GM23338 (cell line): ENCODE measurements around the gene SMCO2. TPM values are rescaled to one million over a fixed set of nuclear protein-coding genes. Genes with fewer than 3 reads are reported as not detected.

ENCODE experiments used
- ATAC-seq: fragments of 200-7000 bp; cut with Tn5 transposase; 3 replicates; pipeline ENCODE4 v1.9.1; 2020
- DNase-seq: peaks from one replicate; pipeline ENCODE4 v3.0.0-alpha.2; 2015; ENCODE audit warnings: low spot score
- H2AFZ ChIP-seq: fragments of 200-600 bp; sonication (generic); 2 replicates; pipeline ENCODE4 v1.8.0; 2016; ENCODE audit warnings: antibody characterized with exemption, mild to moderate bottlenecking, moderate library complexity
- H3F3A ChIP-seq: fragments of 200-600 bp; sonication (generic); replicated peaks from 2 replicates; pipeline ENCODE4 v1.8.0; 2017; ENCODE audit warnings: antibody characterized with exemption, mixed run types, low read depth
- H3K27ac ChIP-seq: fragments of 200-600 bp; sonication (generic); 2 replicates; pipeline ENCODE4 v1.6.1; 2016; ENCODE audit warnings: low read depth
- H3K27me3 ChIP-seq: fragments of 200-600 bp; sonication (generic); 2 replicates; pipeline ENCODE4 v1.8.0; 2016; ENCODE audit warnings: mild to moderate bottlenecking, mixed run types, moderate library complexity; ENCODE audit not compliant: insufficient read depth
- H3K36me3 ChIP-seq: fragments of 200-600 bp; sonication (generic); 2 replicates; pipeline ENCODE4 v1.8.0; 2016; ENCODE audit warnings: mild to moderate bottlenecking; ENCODE audit not compliant: insufficient read depth
- H3K4me1 ChIP-seq: fragments of 200-600 bp; sonication (generic); 2 replicates; pipeline ENCODE4 v1.8.0; 2016; ENCODE audit warnings: mild to moderate bottlenecking, moderate library complexity; ENCODE audit not compliant: insufficient read depth
- H3K4me2 ChIP-seq: fragments of 200-600 bp; sonication (generic); 2 replicates; pipeline ENCODE4 v1.7.1; 2017; ENCODE audit warnings: mixed run types
- H3K4me3 ChIP-seq: fragments of 200-600 bp; sonication (generic); 2 replicates; pipeline ENCODE4 v1.6.1; 2016; ENCODE audit warnings: mixed run types
- H3K79me2 ChIP-seq: fragments of 200-600 bp; sonication (generic); replicated peaks from 2 replicates; pipeline ENCODE4 v1.8.0; 2017; ENCODE audit warnings: mild to moderate bottlenecking; ENCODE audit not compliant: insufficient read depth
- H3K9me2 ChIP-seq: fragments of 200-600 bp; sonication (generic); 2 replicates; pipeline ENCODE4 v1.8.0; 2017; ENCODE audit not compliant: insufficient read depth
- H4K20me1 ChIP-seq: fragments of 200-600 bp; sonication (generic); replicated peaks from 2 replicates; pipeline ENCODE4 v1.8.0; 2017; ENCODE audit warnings: mild to moderate bottlenecking; ENCODE audit not compliant: insufficient read depth
- H3K27ac Mint-ChIP-seq: 2 replicates; pipeline ENCODE4 v1.8.0; 2020; ENCODE audit warnings: inconsistent platforms, mild to moderate bottlenecking, moderate library complexity, mixed read lengths
- H3K27me3 Mint-ChIP-seq: 3 replicates; pipeline ENCODE4 v1.8.0; 2022; ENCODE audit warnings: low read depth, mild to moderate bottlenecking, moderate library complexity, mixed read lengths, inconsistent platforms; ENCODE audit not compliant: insufficient read depth, poor library complexity
- H3K36me3 Mint-ChIP-seq: 3 replicates; pipeline ENCODE4 v1.8.0; 2021; ENCODE audit warnings: low read depth, mild to moderate bottlenecking, inconsistent platforms, moderate library complexity, mixed read lengths
- H3K4me1 Mint-ChIP-seq: 3 replicates; pipeline ENCODE4 v1.8.0; 2020; ENCODE audit warnings: mild to moderate bottlenecking, inconsistent platforms, mixed read lengths
- H3K4me3 Mint-ChIP-seq: 3 replicates; pipeline ENCODE4 v1.8.0; 2021; ENCODE audit warnings: moderate library complexity, mild to moderate bottlenecking, inconsistent platforms, mixed read lengths
- H3K9me3 Mint-ChIP-seq: 3 replicates; pipeline ENCODE4 v1.8.0; 2020; ENCODE audit warnings: moderate library complexity, mild to moderate bottlenecking, inconsistent platforms, mixed read lengths
- CREB1 ChIP-seq: fragments of 250-450 bp; sonication (Bioruptor Pico); IDR thresholded peaks from 2 replicates; pipeline ENCODE4 v1.5.0; 2020; ENCODE audit warnings: low read depth, mild to moderate bottlenecking, moderate library complexity
- EZH2 ChIP-seq: fragments of 200-600 bp; sonication (generic); IDR thresholded peaks from one replicate; pipeline ENCODE4 v1.8.0; 2017; ENCODE audit warnings: antibody characterized with exemption, mild to moderate bottlenecking, low read depth; ENCODE audit not compliant: unreplicated experiment
- JUNB ChIP-seq: IDR thresholded peaks from one replicate; pipeline ENCODE4 v1.6.1; 2016; ENCODE audit warnings: antibody characterized with exemption; ENCODE audit not compliant: unreplicated experiment
- NANOG ChIP-seq: IDR thresholded peaks from 2 replicates; pipeline ENCODE4 v1.6.1; 2016; ENCODE audit warnings: antibody characterized with exemption, borderline replicate concordance
- POLR2AphosphoS5 ChIP-seq: IDR thresholded peaks from 2 replicates; pipeline ENCODE4 v1.6.1; 2016; ENCODE audit warnings: antibody characterized with exemption, low read depth
- ZNF114 ChIP-seq: fragments of 250-450 bp; sonication (Bioruptor Pico); IDR thresholded peaks from 2 replicates; pipeline ENCODE4 v1.5.0; 2020; ENCODE audit warnings: mild to moderate bottlenecking, moderate library complexity
- ZNF331 ChIP-seq: fragments of 250-450 bp; sonication (Bioruptor Pico); IDR thresholded peaks from 2 replicates; pipeline ENCODE4 v1.5.0; 2020; ENCODE audit warnings: low read depth, mild to moderate bottlenecking, moderate library complexity
- polyA plus RNA-seq: library from polyadenylated mRNA; unstranded; fragments of >200 nt; fragmentation: Nextera tagmentation; extraction: Ambion mirVana; gene quantifications from 2 replicates; pipeline ENCODE4 v1.2.1, GENCODE V29; 2016
- total RNA-seq: library from RNA; depleted of rRNA; stranded (reverse); fragments of >200 nt; shearing (Covaris generic); gene quantifications from 2 replicates; pipeline ENCODE4 v1.2.3, GENCODE V29; 2014
- TF ChIP-seq, protein P1 (sequence below): fragments of 250-450 bp; sonication (Bioruptor Pico); IDR thresholded peaks from 2 replicates; pipeline ENCODE4 v1.5.0; 2020; ENCODE audit warnings: mild to moderate bottlenecking, moderate library complexity
- TF ChIP-seq, protein P2 (sequence below): IDR thresholded peaks from 2 replicates; pipeline ENCODE4 v1.6.1; 2016; ENCODE audit warnings: antibody characterized with exemption
- TF ChIP-seq, protein P3 (sequence below), 2 experiments: fragments of 200-600 bp in 1 of 2; sonication (generic) in 1 of 2; conservative IDR thresholded peaks; 2 replicates each; pipeline versions ENCODE4 v1.5.1 to v1.6.1; 2016 to 2017; ENCODE audit warnings: antibody characterized with exemption in 2 of 2, low read depth in 2 of 2, mild to moderate bottlenecking in 2 of 2, moderate library complexity in 1 of 2

SMCO2 gene
- total and polyA plus RNA-seq, 2 experiments from 2014 or later, result 0.86 TPM; not detected in 1

DNA sequence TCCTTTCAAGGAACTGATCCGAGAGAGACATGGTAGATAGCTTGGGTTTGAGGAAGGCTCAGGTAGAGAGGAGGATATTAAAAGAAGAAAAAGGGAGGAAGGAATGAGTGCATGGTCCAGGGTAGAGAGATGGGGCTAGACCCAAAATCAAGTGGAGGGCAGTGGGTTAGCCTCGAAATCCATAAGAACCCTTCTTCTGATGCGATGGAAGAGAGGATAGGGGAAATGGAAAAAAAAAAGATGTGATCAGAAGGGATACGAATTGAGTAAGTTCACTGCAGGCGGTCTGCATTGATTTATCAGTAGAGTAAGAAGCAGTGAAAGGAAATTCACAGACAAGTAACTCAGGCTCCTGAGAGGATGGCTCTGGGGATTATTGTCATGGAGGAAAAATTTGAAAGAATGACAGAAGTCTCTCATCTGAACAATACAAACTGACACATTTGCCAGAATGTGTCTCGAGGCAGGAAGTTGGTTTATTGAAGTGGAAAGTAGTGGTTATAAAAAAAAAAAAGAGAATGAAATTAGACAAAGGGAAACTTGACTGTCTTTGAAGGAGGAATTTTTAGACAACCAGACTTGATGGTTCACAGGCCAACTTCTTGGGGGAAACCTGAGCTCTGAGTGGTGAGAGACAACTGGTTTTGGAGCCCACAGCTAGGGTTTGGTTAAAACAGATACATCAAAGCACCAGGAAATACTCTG, 87.7 kb downstream of the SMCO2 start (continued):
- TF ChIP-seq, protein P1, sequence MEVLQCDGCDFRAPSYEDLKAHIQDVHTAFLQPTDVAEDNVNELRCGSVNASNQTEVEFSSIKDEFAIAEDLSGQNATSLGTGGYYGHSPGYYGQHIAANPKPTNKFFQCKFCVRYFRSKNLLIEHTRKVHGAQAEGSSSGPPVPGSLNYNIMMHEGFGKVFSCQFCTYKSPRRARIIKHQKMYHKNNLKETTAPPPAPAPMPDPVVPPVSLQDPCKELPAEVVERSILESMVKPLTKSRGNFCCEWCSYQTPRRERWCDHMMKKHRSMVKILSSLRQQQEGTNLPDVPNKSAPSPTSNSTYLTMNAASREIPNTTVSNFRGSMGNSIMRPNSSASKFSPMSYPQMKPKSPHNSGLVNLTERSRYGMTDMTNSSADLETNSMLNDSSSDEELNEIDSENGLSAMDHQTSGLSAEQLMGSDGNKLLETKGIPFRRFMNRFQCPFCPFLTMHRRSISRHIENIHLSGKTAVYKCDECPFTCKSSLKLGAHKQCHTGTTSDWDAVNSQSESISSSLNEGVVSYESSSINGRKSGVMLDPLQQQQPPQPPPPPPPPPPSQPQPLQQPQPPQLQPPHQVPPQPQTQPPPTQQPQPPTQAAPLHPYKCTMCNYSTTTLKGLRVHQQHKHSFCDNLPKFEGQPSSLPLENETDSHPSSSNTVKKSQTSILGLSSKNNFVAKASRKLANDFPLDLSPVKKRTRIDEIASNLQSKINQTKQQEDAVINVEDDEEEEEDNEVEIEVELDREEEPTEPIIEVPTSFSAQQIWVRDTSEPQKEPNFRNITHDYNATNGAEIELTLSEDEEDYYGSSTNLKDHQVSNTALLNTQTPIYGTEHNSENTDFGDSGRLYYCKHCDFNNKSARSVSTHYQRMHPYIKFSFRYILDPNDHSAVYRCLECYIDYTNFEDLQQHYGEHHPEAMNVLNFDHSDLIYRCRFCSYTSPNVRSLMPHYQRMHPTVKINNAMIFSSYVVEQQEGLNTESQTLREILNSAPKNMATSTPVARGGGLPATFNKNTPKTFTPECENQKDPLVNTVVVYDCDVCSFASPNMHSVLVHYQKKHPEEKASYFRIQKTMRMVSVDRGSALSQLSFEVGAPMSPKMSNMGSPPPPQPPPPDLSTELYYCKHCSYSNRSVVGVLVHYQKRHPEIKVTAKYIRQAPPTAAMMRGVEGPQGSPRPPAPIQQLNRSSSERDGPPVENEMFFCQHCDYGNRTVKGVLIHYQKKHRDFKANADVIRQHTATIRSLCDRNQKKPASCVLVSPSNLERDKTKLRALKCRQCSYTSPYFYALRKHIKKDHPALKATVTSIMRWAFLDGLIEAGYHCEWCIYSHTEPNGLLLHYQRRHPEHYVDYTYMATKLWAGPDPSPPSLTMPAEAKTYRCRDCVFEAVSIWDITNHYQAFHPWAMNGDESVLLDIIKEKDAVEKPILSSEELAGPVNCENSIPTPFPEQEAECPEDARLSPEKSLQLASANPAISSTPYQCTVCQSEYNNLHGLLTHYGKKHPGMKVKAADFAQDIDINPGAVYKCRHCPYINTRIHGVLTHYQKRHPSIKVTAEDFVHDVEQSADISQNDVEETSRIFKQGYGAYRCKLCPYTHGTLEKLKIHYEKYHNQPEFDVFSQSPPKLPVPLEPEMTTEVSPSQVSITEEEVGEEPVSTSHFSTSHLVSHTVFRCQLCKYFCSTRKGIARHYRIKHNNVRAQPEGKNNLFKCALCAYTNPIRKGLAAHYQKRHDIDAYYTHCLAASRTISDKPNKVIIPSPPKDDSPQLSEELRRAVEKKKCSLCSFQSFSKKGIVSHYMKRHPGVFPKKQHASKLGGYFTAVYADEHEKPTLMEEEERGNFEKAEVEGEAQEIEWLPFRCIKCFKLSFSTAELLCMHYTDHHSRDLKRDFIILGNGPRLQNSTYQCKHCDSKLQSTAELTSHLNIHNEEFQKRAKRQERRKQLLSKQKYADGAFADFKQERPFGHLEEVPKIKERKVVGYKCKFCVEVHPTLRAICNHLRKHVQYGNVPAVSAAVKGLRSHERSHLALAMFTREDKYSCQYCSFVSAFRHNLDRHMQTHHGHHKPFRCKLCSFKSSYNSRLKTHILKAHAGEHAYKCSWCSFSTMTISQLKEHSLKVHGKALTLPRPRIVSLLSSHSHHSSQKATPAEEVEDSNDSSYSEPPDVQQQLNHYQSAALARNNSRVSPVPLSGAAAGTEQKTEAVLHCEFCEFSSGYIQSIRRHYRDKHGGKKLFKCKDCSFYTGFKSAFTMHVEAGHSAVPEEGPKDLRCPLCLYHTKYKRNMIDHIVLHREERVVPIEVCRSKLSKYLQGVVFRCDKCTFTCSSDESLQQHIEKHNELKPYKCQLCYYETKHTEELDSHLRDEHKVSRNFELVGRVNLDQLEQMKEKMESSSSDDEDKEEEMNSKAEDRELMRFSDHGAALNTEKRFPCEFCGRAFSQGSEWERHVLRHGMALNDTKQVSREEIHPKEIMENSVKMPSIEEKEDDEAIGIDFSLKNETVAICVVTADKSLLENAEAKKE (CRISPR knock-in tag), result no peak
- TF ChIP-seq CREB1 (CRISPR knock-in tag) (no peak), ZNF114 (CRISPR knock-in tag) (no peak), POLR2AphosphoS5 (no peak), ZNF331 (CRISPR knock-in tag) (no peak), NANOG (no peak)

DNA sequence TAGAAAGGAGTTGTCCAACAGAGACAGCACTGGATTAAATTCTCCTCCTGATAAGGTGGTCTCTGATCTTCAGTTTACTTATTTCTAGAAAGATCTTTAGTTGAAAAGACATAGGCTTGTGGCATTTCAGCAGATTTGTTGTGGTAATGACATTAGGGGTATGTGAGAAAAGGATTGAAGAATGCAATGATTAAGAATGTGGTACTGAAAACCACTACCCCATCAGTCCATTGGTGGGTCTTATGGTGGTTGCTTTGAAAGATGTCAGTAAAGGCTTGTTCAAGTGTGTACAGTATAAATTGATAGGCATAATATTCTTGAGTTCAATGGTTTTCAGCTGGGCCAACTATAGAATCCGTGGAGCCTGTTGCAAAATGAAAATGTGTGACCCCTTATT, 88.2 kb downstream of the SMCO2 start:
- H3F3A ChIP-seq, result no peaks in the 10 kb centered on the region
- peaks cover 96% of the 10 kb centered on the region for H3K79me2 ChIP-seq
- Mint-ChIP-seq H3K27ac (no peak overlapping the region), H3K4me1 (peaks cover 36% of the 10 kb centered on the region), H3K4me3 (no peak overlapping the region), H3K36me3 (no peaks in the 10 kb centered on the region), H3K27me3 (peaks cover 1% of the 10 kb centered on the region), H3K9me3 (no peaks in the 10 kb centered on the region)
- no peak for DNase-seq
- H3K9me2 ChIP-seq, result 0 out of 2 replicates have a peak, but pooled peaks cover 5% of the 10 kb centered on the region
- peaks cover 19% of the 10 kb centered on the region for H3K4me1 ChIP-seq
- no peak overlapping the region for H2AFZ ChIP-seq
- no peaks in the 10 kb centered on the region for H3K36me3 ChIP-seq
- no peak overlapping the region for H3K4me2 ChIP-seq
- no peak overlapping the region for H3K4me3 ChIP-seq
- no peak for ATAC-seq
- no peaks in the 10 kb centered on the region for H3K27me3 ChIP-seq
- H3K27ac ChIP-seq, result no peak overlapping the region
- H4K20me1 ChIP-seq, result peaks cover 12% of the 10 kb centered on the region
- TF ChIP-seq, protein P2, sequence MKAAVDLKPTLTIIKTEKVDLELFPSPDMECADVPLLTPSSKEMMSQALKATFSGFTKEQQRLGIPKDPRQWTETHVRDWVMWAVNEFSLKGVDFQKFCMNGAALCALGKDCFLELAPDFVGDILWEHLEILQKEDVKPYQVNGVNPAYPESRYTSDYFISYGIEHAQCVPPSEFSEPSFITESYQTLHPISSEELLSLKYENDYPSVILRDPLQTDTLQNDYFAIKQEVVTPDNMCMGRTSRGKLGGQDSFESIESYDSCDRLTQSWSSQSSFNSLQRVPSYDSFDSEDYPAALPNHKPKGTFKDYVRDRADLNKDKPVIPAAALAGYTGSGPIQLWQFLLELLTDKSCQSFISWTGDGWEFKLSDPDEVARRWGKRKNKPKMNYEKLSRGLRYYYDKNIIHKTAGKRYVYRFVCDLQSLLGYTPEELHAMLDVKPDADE, result no peak
- TF ChIP-seq NANOG (no peak), EZH2 (no peak), ZNF114 (CRISPR knock-in tag) (no peak), JUNB (no peak)
- TF ChIP-seq, protein P3, sequence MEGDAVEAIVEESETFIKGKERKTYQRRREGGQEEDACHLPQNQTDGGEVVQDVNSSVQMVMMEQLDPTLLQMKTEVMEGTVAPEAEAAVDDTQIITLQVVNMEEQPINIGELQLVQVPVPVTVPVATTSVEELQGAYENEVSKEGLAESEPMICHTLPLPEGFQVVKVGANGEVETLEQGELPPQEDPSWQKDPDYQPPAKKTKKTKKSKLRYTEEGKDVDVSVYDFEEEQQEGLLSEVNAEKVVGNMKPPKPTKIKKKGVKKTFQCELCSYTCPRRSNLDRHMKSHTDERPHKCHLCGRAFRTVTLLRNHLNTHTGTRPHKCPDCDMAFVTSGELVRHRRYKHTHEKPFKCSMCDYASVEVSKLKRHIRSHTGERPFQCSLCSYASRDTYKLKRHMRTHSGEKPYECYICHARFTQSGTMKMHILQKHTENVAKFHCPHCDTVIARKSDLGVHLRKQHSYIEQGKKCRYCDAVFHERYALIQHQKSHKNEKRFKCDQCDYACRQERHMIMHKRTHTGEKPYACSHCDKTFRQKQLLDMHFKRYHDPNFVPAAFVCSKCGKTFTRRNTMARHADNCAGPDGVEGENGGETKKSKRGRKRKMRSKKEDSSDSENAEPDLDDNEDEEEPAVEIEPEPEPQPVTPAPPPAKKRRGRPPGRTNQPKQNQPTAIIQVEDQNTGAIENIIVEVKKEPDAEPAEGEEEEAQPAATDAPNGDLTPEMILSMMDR (conservative IDR thresholded peaks at IDR 0.05; ENCODE audit: low read depth in 2 of 2), result no peak
